HUES48 (cell line): Measurements from ENCODE around the gene RDX.

ENCODE experiments used
- H3K27ac ChIP-seq: one replicate; pipeline ENCODE4 v1.7.0; 2013; ENCODE audit warnings: low read depth, low read length, inconsistent platforms
- H3K27me3 ChIP-seq: 2 replicates; pipeline ENCODE4 v1.6.1; 2013; ENCODE audit warnings: mild to moderate bottlenecking, low read length; ENCODE audit not compliant: control insufficient read depth, insufficient read depth
- H3K36me3 ChIP-seq: 2 replicates; pipeline ENCODE4 v1.6.1; 2013; ENCODE audit warnings: low read length; ENCODE audit not compliant: control insufficient read depth, insufficient read depth
- H3K4me1 ChIP-seq: 2 replicates; pipeline ENCODE4 v1.6.1; 2013; ENCODE audit warnings: mild to moderate bottlenecking, low read length; ENCODE audit not compliant: control insufficient read depth, insufficient read depth
- H3K4me3 ChIP-seq: 2 replicates; pipeline ENCODE4 v1.5.1; 2013; ENCODE audit warnings: mild to moderate bottlenecking, low read depth, low read length
- H3K9ac ChIP-seq: 2 replicates; pipeline ENCODE4 v1.6.1; 2013; ENCODE audit warnings: mild to moderate bottlenecking, low read depth, low read length, moderate library complexity
- H3K9me3 ChIP-seq: 2 replicates; pipeline ENCODE4 v1.6.1; 2013; ENCODE audit warnings: low read length; ENCODE audit not compliant: control insufficient read depth, insufficient read depth

Gene RDX

GRCh38 chr11:110296226-110297075 is at the start of gene RDX:
Gene RDX, minus strand, starts transcription at chr11:110296614. Its CDS starts 16,922 bp downstream, at chr11:110279692.
- H3K4me3 ChIP-seq: peak within 1 kb of the TSS; percentile 89
- peak within 1 kb of the TSS; percentile 90 for H3K9ac ChIP-seq
- peaks cover 35% of the 10 kb centered on the region for H3K4me1 ChIP-seq
- H3K27me3 ChIP-seq: no peaks in the 10 kb centered on the region
- H3K36me3 ChIP-seq: no peaks in the 10 kb centered on the region
- H3K27ac ChIP-seq: peak within 1 kb of the TSS; percentile 96
- no peaks in the 10 kb centered on the region for H3K9me3 ChIP-seq

GRCh38 chr11:110345743-110346142 is 49.3 kb upstream of the RDX start:
- no peaks in the 10 kb centered on the region for H3K4me1 ChIP-seq
- H3K9me3 ChIP-seq: no peaks in the 10 kb centered on the region
- no peak overlapping the region for H3K4me3 ChIP-seq
- no peak overlapping the region for H3K27ac ChIP-seq
- H3K9ac ChIP-seq: no peak overlapping the region
- H3K36me3 ChIP-seq: no peaks in the 10 kb centered on the region
- no peaks in the 10 kb centered on the region for H3K27me3 ChIP-seq

GRCh38 chr11:110340436-110340835 is 44.0 kb upstream of the RDX start:
- no peaks in the 10 kb centered on the region for H3K36me3 ChIP-seq
- H3K9me3 ChIP-seq: no peaks in the 10 kb centered on the region
- H3K27ac ChIP-seq: no peak overlapping the region
- no peaks in the 10 kb centered on the region for H3K27me3 ChIP-seq
- peaks cover 7% of the 10 kb centered on the region for H3K4me1 ChIP-seq
- no peak overlapping the region for H3K9ac ChIP-seq
- no peak overlapping the region for H3K4me3 ChIP-seq

GRCh38 chr11:110339456-110340250 is 43.2 kb upstream of the RDX start:
- Histone ChIP-seq H3K4me3 (no peak overlapping the region), H3K9me3 (no peaks in the 10 kb centered on the region), H3K27ac (no peak overlapping the region), H3K4me1 (peaks cover 7% of the 10 kb centered on the region), H3K9ac (no peak overlapping the region), H3K27me3 (no peaks in the 10 kb centered on the region), H3K36me3 (no peaks in the 10 kb centered on the region)

GRCh38 chr11:110338684-110339083 is 42.3 kb upstream of the RDX start:
- Histone ChIP-seq H3K36me3 (no peaks in the 10 kb centered on the region), H3K9me3 (no peaks in the 10 kb centered on the region), H3K9ac (no peak overlapping the region), H3K27me3 (no peaks in the 10 kb centered on the region), H3K4me3 (no peak overlapping the region), H3K4me1 (peaks cover 7% of the 10 kb centered on the region), H3K27ac (no peak overlapping the region)

- peak overlapping the region; percentile 19; the same call in 1 of the 2 replicates for H3K4me3 ChIP-seq
- peak overlapping the region; percentile 77 for H3K27ac ChIP-seq
- H3K4me1 ChIP-seq: peaks cover 7% of the 10 kb centered on the region
- no peaks in the 10 kb centered on the region for H3K27me3 ChIP-seq
- no peak overlapping the region for H3K9ac ChIP-seq
- no peaks in the 10 kb centered on the region for H3K9me3 ChIP-seq
- no peaks in the 10 kb centered on the region for H3K36me3 ChIP-seq
These were observed 41.3 kb upstream of the RDX start for GRCh38 chr11:110337570-110338193.

- Histone ChIP-seq H3K9ac (no peak overlapping the region), H3K36me3 (no peaks in the 10 kb centered on the region), H3K4me1 (peaks cover 7% of the 10 kb centered on the region), H3K27me3 (no peaks in the 10 kb centered on the region), H3K4me3 (no peak overlapping the region), H3K9me3 (peaks cover 14% of the 10 kb centered on the region; the same call in 1 of the 2 replicates), H3K27ac (no peak overlapping the region)
These were observed 39.6 kb upstream of the RDX start for GRCh38 chr11:110336054-110336453.

GRCh38 chr11:110335358-110335757 is 38.9 kb upstream of the RDX start:
- Histone ChIP-seq H3K4me3 (no peak overlapping the region), H3K9ac (no peak overlapping the region), H3K27ac (no peak overlapping the region), H3K27me3 (no peaks in the 10 kb centered on the region), H3K36me3 (no peaks in the 10 kb centered on the region), H3K4me1 (peaks cover 7% of the 10 kb centered on the region), H3K9me3 (peaks cover 14% of the 10 kb centered on the region; the same call in 1 of the 2 replicates)

GRCh38 chr11:110331626-110332025 is 35.2 kb upstream of the RDX start:
- H3K27ac ChIP-seq: no peak overlapping the region
- peaks cover 14% of the 10 kb centered on the region; the same call in 1 of the 2 replicates for H3K9me3 ChIP-seq
- H3K4me3 ChIP-seq: no peak overlapping the region

GRCh38 chr11:110329445-110329844 is 33.0 kb upstream of the RDX start:
- Histone ChIP-seq H3K9me3 (peaks cover 14% of the 10 kb centered on the region; the same call in 1 of the 2 replicates), H3K9ac (no peak overlapping the region), H3K4me1 (no peaks in the 10 kb centered on the region), H3K27me3 (no peaks in the 10 kb centered on the region), H3K4me3 (no peak overlapping the region), H3K36me3 (no peaks in the 10 kb centered on the region), H3K27ac (no peak overlapping the region)

More at GRCh38 chr11:110331626-110332025, 35.2 kb upstream of the RDX start:
- Histone ChIP-seq H3K4me1 (no peaks in the 10 kb centered on the region), H3K27me3 (no peaks in the 10 kb centered on the region), H3K36me3 (no peaks in the 10 kb centered on the region), H3K9ac (no peak overlapping the region)
